HCT116 (cell line): ENCODE measurements around the gene AP4M1. TPM values are rescaled to one million over a fixed set of nuclear protein-coding genes. Genes with fewer than 3 reads are reported as not detected.

Source experiments
- ATAC-seq: fragments of 200-7000 bp; cut with Tn5 transposase; 2 replicates; pipeline ENCODE4 v1.9.1; 2020; ENCODE audit warnings: mild to moderate bottlenecking, moderate library complexity
- BruUV-seq: library from RNA; stranded (reverse); fragments of 400-500 nt; replicated peaks from 2 replicates; lab custom pipeline; 2021; lab: Mats Ljungman, UMichigan
- CTCF ChIA-PET: fragments of 300-600 bp; sonication (Branson Sonifier 250); formaldehyde crosslinking; loops from one replicate; lab custom pipeline; 2021; ENCODE audit warnings: antibody characterized with exemption; lab: Charles Lee
- POLR2A ChIA-PET: fragments of 300-600, 350-600 bp; sonication (Branson Sonifier 250); formaldehyde crosslinking; loops from one replicate; lab custom pipeline; 2021; ENCODE audit warnings: antibody characterized with exemption; lab: Charles Lee
- RAD21 ChIA-PET, 2 experiments: fragments of 300-600 bp; sonication (Branson Sonifier 250); formaldehyde crosslinking; loops; one replicate each; lab custom pipeline; 2023; ENCODE audit warnings: low total read pairs in 2 of 2; ENCODE audit not compliant: uncharacterized antibody in 2 of 2, unreplicated experiment in 2 of 2, low non-redundant PET in 1 of 2; lab: Charles Lee
- DNase-seq: peaks from one replicate; pipeline ENCODE4 v3.0.0-alpha.2; 2010; ENCODE audit warnings: low read depth, low spot score
- H2AFZ ChIP-seq: fragments of 200-600 bp; shearing (Covaris generic), sonication (generic); 2 replicates; pipeline ENCODE4 v1.6.1; 2017; ENCODE audit warnings: low read depth, mixed run types, mixed read lengths, antibody characterized with exemption, low read length; ENCODE audit not compliant: poor library complexity, severe bottlenecking
- H3K27ac ChIP-seq: 2 replicates; pipeline ENCODE4 v1.5.1; 2012; ENCODE audit warnings: low read depth, low read length
- H3K27me3 ChIP-seq: fragments of 200-600 bp; sonication (generic); 2 replicates; pipeline ENCODE4 v1.6.1; 2016; ENCODE audit warnings: mixed run types, low read length, mixed read lengths; ENCODE audit not compliant: insufficient read depth
- H3K36me3 ChIP-seq, 2 experiments: fragments of 200-500 bp in 1 of 2; fragments of 200-600 bp in 1 of 2; sonication (Bioruptor generic) in 1 of 2; sonication (generic) in 1 of 2; 2 replicates each; pipeline versions ENCODE4 v1.5.1 to v1.6.1; 2014 to 2016; ENCODE audit warnings: low read length in 2 of 2, inconsistent platforms in 1 of 2, mixed read lengths in 1 of 2, mixed run types in 1 of 2; ENCODE audit not compliant: insufficient read depth in 2 of 2, control insufficient read depth in 1 of 2
- H3K4me1 ChIP-seq, 2 experiments: fragments of 200-600 bp in 1 of 2; sonication (generic) in 1 of 2; 2 replicates each; pipeline versions ENCODE4 v1.5.1 to v1.6.1; 2012 to 2017; ENCODE audit warnings: low read length in 2 of 2, inconsistent platforms in 1 of 2, mild to moderate bottlenecking in 1 of 2, mixed read lengths in 1 of 2, mixed run types in 1 of 2, moderate library complexity in 1 of 2; ENCODE audit not compliant: insufficient read depth in 2 of 2, control insufficient read depth in 1 of 2
- H3K4me2 ChIP-seq: fragments of 200-600 bp; sonication (generic); 2 replicates; pipeline ENCODE4 v1.6.1; 2017; ENCODE audit warnings: mixed run types, low read length, mixed read lengths
- H3K4me3 ChIP-seq, 2 experiments: fragments of 200-600 bp in 1 of 2; sonication (generic) in 1 of 2; replicated peaks in 1 of 2; 2 replicates each; pipeline ENCODE4 v1.5.1; 2011 to 2016; ENCODE audit warnings: low read length in 2 of 2, control low read depth in 1 of 2, low read depth in 1 of 2, mild to moderate bottlenecking in 1 of 2, mixed read lengths in 1 of 2, mixed run types in 1 of 2
- H3K79me2 ChIP-seq: fragments of 200-600 bp; sonication (generic); 2 replicates; pipeline ENCODE4 v1.6.1; 2017; ENCODE audit warnings: mild to moderate bottlenecking, mixed run types, low read length, moderate library complexity, mixed read lengths; ENCODE audit not compliant: insufficient read depth
- H3K9ac ChIP-seq: fragments of 200-600 bp; sonication (generic); 2 replicates; pipeline ENCODE4 v1.6.1; 2016; ENCODE audit warnings: low read length, mixed read lengths
- H3K9me2 ChIP-seq: fragments of 200-600 bp; sonication (generic), shearing (Covaris generic); 2 replicates; pipeline ENCODE4 v1.6.1; 2017; ENCODE audit warnings: mixed run types, mild to moderate bottlenecking, moderate library complexity; ENCODE audit not compliant: insufficient read depth
- H3K9me3 ChIP-seq, 2 experiments: fragments of 200-500 bp in 1 of 2; fragments of 200-600 bp in 1 of 2; sonication (Bioruptor generic) in 1 of 2; sonication (generic) in 1 of 2; 2 replicates each; pipeline ENCODE4 v1.6.1; 2014 to 2017; ENCODE audit warnings: low read length in 2 of 2, mixed read lengths in 2 of 2, inconsistent platforms in 1 of 2, low read depth in 1 of 2, mild to moderate bottlenecking in 1 of 2, mixed run types in 1 of 2, moderate library complexity in 1 of 2; ENCODE audit not compliant: control insufficient read depth in 1 of 2, insufficient read depth in 1 of 2
- H4K20me1 ChIP-seq: fragments of 200-600 bp; sonication (generic), shearing (Covaris generic); 2 replicates; pipeline ENCODE4 v1.6.1; 2017; ENCODE audit warnings: mixed run types, mild to moderate bottlenecking, moderate library complexity; ENCODE audit not compliant: insufficient read depth
- CBX3 ChIP-seq: IDR thresholded peaks from 2 replicates; pipeline ENCODE4 v1.6.1; 2012; ENCODE audit warnings: low read depth
- ELF1 ChIP-seq: IDR thresholded peaks from 2 replicates; pipeline ENCODE4 v1.6.1; 2012; ENCODE audit warnings: low read depth, borderline replicate concordance
- EZH2 ChIP-seq: fragments of 200-600 bp; sonication (generic); IDR thresholded peaks from 2 replicates; pipeline ENCODE4 v1.6.1; 2017; ENCODE audit warnings: antibody characterized with exemption, mixed run types
- EZH2phosphoT487 ChIP-seq: fragments of 200-600 bp; IDR thresholded peaks from 2 replicates; pipeline ENCODE4 v1.6.1; 2018; ENCODE audit warnings: antibody characterized with exemption, borderline replicate concordance
- POLR2A ChIP-seq: IDR thresholded peaks from 2 replicates; pipeline ENCODE4 v1.7.0; 2011; ENCODE audit warnings: borderline replicate concordance; ENCODE audit not compliant: insufficient read depth, insufficient read length; ENCODE audit errors: extremely low read depth
- SRF ChIP-seq: IDR thresholded peaks from 2 replicates; pipeline ENCODE4 v1.6.1; 2012; ENCODE audit warnings: low read depth
- TCF7L2 ChIP-seq: IDR thresholded peaks from 2 replicates; pipeline ENCODE4 v1.7.0; 2011; ENCODE audit warnings: borderline replicate concordance, inconsistent platforms; ENCODE audit not compliant: insufficient read depth, insufficient read length; ENCODE audit errors: extremely low read depth
- YY1 ChIP-seq: IDR thresholded peaks from 2 replicates; pipeline ENCODE4 v1.6.1; 2011; ENCODE audit warnings: low read length, low read depth, moderate library complexity, mild to moderate bottlenecking; ENCODE audit not compliant: insufficient replicate concordance; ENCODE audit errors: extremely low read depth
- ZFX ChIP-seq: fragments of 450-650 bp; IDR thresholded peaks from 2 replicates; pipeline ENCODE4 v1.6.1; 2017
- intact Hi-C: fragments of 100-400 bp; cut with micrococcal nuclease; formaldehyde crosslinking; loops from 2 replicates; pipeline ENCODE4 v1.10.0; 2022
- total RNA-seq: library from RNA; stranded (reverse); gene quantifications from one replicate; pipeline ENCODE4 v1.2.1, GENCODE V29; 2021; ENCODE audit not compliant: unreplicated experiment
- TF ChIP-seq, protein P1 (sequence below): IDR thresholded peaks from 2 replicates; pipeline ENCODE4 v1.6.1; 2012

The AP4M1 gene
- total RNA-seq, 1 experiment from 2014 or later, result 20.0 TPM

DNA sequence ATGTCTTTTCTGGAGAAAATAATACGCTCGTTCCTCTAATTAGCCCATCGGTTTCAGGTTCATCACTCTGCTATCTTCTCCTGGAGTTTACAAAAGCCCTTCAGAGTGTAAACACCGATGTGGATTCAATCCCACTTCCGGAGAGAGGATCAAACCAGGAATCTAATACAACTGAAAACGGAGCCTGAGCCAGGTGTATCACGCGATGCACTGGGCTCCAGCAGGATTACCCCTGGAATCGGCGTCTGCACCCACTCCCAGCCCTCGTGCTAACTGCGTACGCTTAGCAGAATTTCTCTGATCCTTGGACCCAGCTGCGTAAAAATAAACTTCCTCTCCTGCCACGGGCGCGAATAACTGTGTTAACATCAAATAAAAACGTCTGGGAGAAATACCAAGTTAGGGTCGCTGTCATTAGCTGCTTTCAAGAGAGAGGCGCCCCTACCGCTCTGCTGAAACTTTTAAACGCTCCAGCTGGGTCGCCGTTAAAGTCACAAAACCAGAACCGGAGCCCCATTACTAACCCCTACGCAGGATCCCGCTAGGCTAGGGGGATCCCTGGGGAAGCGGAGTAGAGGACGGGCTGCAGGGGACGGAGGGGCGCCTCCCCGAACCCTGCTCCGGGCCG is 20.4 kb upstream of the AP4M1 start:
- peaks cover 11 to 24% of the 10 kb centered on the region in 2 experiments for H3K4me1 ChIP-seq
- ATAC-seq (peak; percentile 43), DNase-seq (no peak)
- no peaks in the 10 kb centered on the region for H3K27me3 ChIP-seq
- TF ChIP-seq, protein P1, sequence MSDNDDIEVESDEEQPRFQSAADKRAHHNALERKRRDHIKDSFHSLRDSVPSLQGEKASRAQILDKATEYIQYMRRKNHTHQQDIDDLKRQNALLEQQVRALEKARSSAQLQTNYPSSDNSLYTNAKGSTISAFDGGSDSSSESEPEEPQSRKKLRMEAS, result no peak
- no peak for TF ChIP-seq YY1
- TF ChIP-seq POLR2A, result no peak
- no peak for TF ChIP-seq SRF
- no peak for TF ChIP-seq CBX3
- TF ChIP-seq EZH2phosphoT487, result no peak
- no peak for TF ChIP-seq ZFX
- no peak for TF ChIP-seq ELF1
- TF ChIP-seq EZH2, result no peak
- no peak for TF ChIP-seq TCF7L2
- no peaks in the 10 kb centered on the region for H3K9me3 ChIP-seq
- H3K79me2 ChIP-seq, result peaks cover 51% of the 10 kb centered on the region
- peak overlapping the region; percentile 83 for H3K9ac ChIP-seq
- no peaks in the 10 kb centered on the region for H4K20me1 ChIP-seq
- peak overlapping the region; percentile 87 for H3K4me2 ChIP-seq
- ChIA-PET CTCF (interaction anchor here (0.9 kb wide), 1 partner anchor 21 kb away, joined by 3 read pairs; the partner anchor contains the start of gene AP4M1), POLR2A (interaction anchor here (1.0 kb wide), 1 partner anchor 14 kb away, joined by 4 read pairs; no protein-coding TSS in a partner anchor), RAD21 (no interaction called here)
- no peaks in the 10 kb centered on the region for H3K9me2 ChIP-seq
- H2AFZ ChIP-seq, result no peak overlapping the region
- TSS peak; percentile 61 for BruUV-seq
- H3K36me3 ChIP-seq, result peaks cover 22 to 34% of the 10 kb centered on the region in 2 experiments; a peak in 3 of 4 replicates
- intact Hi-C loops, result loop anchor here (1.0 kb wide), 1 partner anchor 87 kb away; no protein-coding TSS in a partner anchor
- peak overlapping the region; percentile 69 to 77 for H3K4me3 ChIP-seq
- peak overlapping the region; percentile 72 for H3K27ac ChIP-seq
